ENCODE results near the gene EGLN3. TPM values are rescaled to one million over a fixed set of nuclear protein-coding genes. Genes with fewer than 3 reads are reported as not detected.

Gene EGLN3
- total and polyA plus RNA-seq, 10 of the 15 experiments (the other 5 are each of a cell fraction or from before 2014, with no cell fraction given): 0.42 to 8.1 (median 2.0) TPM

DNA sequence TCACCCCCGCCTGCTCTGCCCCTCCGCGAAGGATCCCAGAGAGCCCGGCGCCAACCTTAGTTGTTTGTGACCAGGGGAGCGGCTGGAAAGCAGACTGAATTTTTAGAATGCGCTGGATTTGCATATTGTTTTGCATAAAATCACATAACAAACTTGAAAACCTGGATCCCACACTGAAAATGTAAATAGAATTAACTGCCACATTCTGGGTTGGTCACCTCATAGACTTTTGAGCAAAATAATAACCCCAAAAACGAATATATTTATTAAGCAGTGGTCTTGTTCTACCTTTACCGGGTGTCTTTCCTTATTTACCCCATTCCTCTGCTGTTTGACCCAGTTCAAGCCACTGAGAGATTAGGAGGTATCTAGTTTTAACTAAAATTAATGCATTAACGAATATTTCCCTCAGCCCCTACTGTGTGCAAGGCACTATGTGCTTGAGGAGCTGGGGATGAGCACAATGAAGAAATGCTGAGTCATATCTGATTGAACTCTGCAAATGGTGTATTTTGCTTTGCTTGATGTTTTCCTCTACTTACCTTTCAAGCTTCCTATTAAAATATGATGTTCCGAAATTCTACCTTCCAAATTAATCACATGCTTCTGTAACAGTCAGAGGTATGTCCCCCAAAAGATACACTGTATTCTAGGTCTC, 438 bp upstream of the EGLN3 start (continued):
- TF ChIP-seq, protein P1, sequence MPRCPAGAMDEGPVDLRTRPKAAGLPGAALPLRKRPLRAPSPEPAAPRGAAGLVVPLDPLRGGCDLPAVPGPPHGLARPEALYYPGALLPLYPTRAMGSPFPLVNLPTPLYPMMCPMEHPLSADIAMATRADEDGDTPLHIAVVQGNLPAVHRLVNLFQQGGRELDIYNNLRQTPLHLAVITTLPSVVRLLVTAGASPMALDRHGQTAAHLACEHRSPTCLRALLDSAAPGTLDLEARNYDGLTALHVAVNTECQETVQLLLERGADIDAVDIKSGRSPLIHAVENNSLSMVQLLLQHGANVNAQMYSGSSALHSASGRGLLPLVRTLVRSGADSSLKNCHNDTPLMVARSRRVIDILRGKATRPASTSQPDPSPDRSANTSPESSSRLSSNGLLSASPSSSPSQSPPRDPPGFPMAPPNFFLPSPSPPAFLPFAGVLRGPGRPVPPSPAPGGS (IDR thresholded peaks at IDR 0.05; ENCODE audit: borderline replicate concordance, insufficient read depth, low read depth, low read length, poor library complexity, severe bottlenecking): no peak
- no peak for TF ChIP-seq FOXK2 (IDR thresholded peaks at IDR 0.05)
- TF ChIP-seq, protein P2, sequence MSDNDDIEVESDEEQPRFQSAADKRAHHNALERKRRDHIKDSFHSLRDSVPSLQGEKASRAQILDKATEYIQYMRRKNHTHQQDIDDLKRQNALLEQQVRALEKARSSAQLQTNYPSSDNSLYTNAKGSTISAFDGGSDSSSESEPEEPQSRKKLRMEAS (IDR thresholded peaks at IDR 0.05; ENCODE audit: low read depth, low read length): no peak

DNA sequence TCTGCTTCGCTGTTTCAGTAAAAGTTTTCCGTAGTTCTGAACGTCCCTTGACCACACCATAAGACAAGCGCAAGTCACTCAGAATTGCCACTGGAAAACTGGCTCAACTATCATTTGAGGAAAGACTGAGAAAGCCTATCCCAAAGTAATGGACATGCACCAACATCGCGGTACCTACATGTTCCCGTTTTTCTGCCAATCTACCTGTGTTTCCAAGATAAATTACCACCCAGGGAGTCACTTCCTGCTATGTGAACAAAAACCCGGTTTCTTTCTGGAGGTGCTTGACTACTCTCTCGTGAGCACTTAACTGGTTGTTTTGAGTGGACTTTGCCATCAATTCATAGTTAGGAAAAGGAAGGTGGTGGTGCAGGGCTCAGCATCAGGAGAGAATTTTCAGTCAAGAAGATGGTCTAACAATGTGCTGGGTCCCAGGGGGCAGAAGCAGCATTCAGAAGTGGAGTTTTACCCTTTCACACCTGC, 1.4 kb downstream of the EGLN3 start:
- Histone ChIP-seq H3K9ac (ENCODE audit: control insufficient read depth, insufficient read depth, low read length) (no peak overlapping the region), H4K20me1 (ENCODE audit: control insufficient read depth, insufficient read depth) (no peaks in the 10 kb centered on the region), H3K79me2 (ENCODE audit: control insufficient read depth, insufficient read depth, low read length) (no peaks in the 10 kb centered on the region; the same call in 1 of the 2 replicates), H3K27ac (ENCODE audit: control insufficient read depth, insufficient read depth) (no peak overlapping the region), H3K36me3 (ENCODE audit: control insufficient read depth in 2 of 2, insufficient read depth in 2 of 2, low read length in 1 of 2) (no peaks in the 10 kb centered on the region), H3K27me3 (replicated peaks in 1 of 2; ENCODE audit: control insufficient read depth in 2 of 2, insufficient read depth in 2 of 2, low read length in 1 of 2) (peaks cover 0 to 8% of the 10 kb centered on the region in 2 experiments; a peak in 2 of 4 replicates), H3K9me3 (replicated peaks; ENCODE audit: control insufficient read depth, insufficient read depth, low read length) (no peaks in the 10 kb centered on the region; the same call in 1 of the 3 replicates), H3K4me2 (ENCODE audit: control insufficient read depth, insufficient read depth) (peak overlapping the region; percentile 11; the same call in 1 of the 2 replicates), H3K4me1 (ENCODE audit: control insufficient read depth, insufficient read depth, low read length) (peaks cover 5% of the 10 kb centered on the region; the same call in 1 of the 2 replicates), H2AFZ (ENCODE audit: control insufficient read depth, low read depth, low read length) (no peak overlapping the region), H3K4me3 (peak overlapping the region; percentile 69)
- ChIA-PET RAD21 (ENCODE audit: unreplicated experiment) (interaction anchor here (0.9 to 8.5 kb wide), 5 partner anchors 64 to 148 kb away, joined by 3 to 168 read pairs (median 13); no protein-coding TSS in a partner anchor), SMC1A (ENCODE audit: uncharacterized antibody, unreplicated experiment) (interaction anchor here (1.0 to 5.8 kb wide), 6 partner anchors 9 to 272 kb away, joined by 3 to 35 read pairs (median 4); no protein-coding TSS in a partner anchor), POLR2A (interaction anchor here (0.6 to 0.7 kb wide), 2 partner anchors 8 to 92 kb away, joined by 3 to 4 read pairs; no protein-coding TSS in a partner anchor), CTCF (interaction anchor here (0.9 to 9.1 kb wide), 6 partner anchors 8 to 149 kb away, joined by 3 to 176 read pairs (median 8); no protein-coding TSS in a partner anchor)
- FAIRE-seq: no peak
- in situ Hi-C loops (cut with MboI) (no loop called here), intact Hi-C loops (cut with micrococcal nuclease; ENCODE audit: unreplicated experiment) (no loop called here)
- no peak for DNase-seq (ENCODE audit: low read depth, low spot score)
- 39% methylated on average over 9 of the region's 9 CpGs for WGBS (ENCODE audit: insufficient coverage, insufficient replicate concordance, low lambda C conversion rate, missing lambda C conversion rate)
- no peak for TF ChIP-seq SRF (IDR thresholded peaks at IDR 0.05; ENCODE audit: low read depth in 2 of 2, low read length in 2 of 2)
- TF ChIP-seq FOS (IDR thresholded peaks at IDR 0.05; ENCODE audit: borderline replicate concordance, extremely low read depth, insufficient read length): no peak
- TF ChIP-seq, protein P3, sequence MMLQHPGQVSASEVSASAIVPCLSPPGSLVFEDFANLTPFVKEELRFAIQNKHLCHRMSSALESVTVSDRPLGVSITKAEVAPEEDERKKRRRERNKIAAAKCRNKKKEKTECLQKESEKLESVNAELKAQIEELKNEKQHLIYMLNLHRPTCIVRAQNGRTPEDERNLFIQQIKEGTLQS (IDR thresholded peaks at IDR 0.05; ENCODE audit: borderline replicate concordance, extremely low read depth, low read depth, low read length): no peak
- TF ChIP-seq HDAC6 (IDR thresholded peaks at IDR 0.05; ENCODE audit: unreplicated experiment): no peak
- TF ChIP-seq CBFB (IDR thresholded peaks at IDR 0.05; ENCODE audit: low read depth): no peak
- no peak for ATAC-seq
- BruUV-seq (replicated peaks): no TSS peak

Data from GM12878 (cell line).